ENCODE results near the gene SNX1. TPM values are rescaled to one million over a fixed set of nuclear protein-coding genes. Genes with fewer than 3 reads are reported as not detected.

SNX1 gene
- total and polyA plus RNA-seq, 2 experiments from 2014 or later, result 40.5 to 102 TPM

GRCh38 chr15:64157599-64158125 lies 61.9 kb downstream of the SNX1 start:
- Histone ChIP-seq H2AFZ (no peak overlapping the region), H3K9me2 (ENCODE audit: insufficient read depth) (no peaks in the 10 kb centered on the region), H3K27ac (peak overlapping the region; percentile 26; the same call in 1 of the 2 replicates), H3K9me3 (ENCODE audit: low read depth) (no peaks in the 10 kb centered on the region), H3K4me3 (no peak overlapping the region), H3K79me2 (ENCODE audit: insufficient read depth) (peaks cover 44% of the 10 kb centered on the region), H3K27me3 (replicated peaks; ENCODE audit: insufficient read depth) (peaks cover 3% of the 10 kb centered on the region; the same call in 1 of the 2 replicates), H3K4me2 (ENCODE audit: unreplicated experiment) (no peak overlapping the region), H3F3A (ENCODE audit: insufficient read depth) (peaks cover 79% of the 10 kb centered on the region), H3K36me3 (ENCODE audit: low read depth) (peaks cover 55% of the 10 kb centered on the region), H3K9ac (no peak overlapping the region), H3K4me1 (ENCODE audit: insufficient read depth) (peaks cover 19% of the 10 kb centered on the region), H4K20me1 (ENCODE audit: insufficient read depth) (0 out of 2 replicates have a peak, but pooled peaks cover 11% of the 10 kb centered on the region)
- TF ChIP-seq EZH2 (IDR thresholded peaks at IDR 0.05; ENCODE audit: insufficient read depth, poor library complexity, severe bottlenecking) (no peak), EZH2phosphoT487 (IDR thresholded peaks at IDR 0.05; ENCODE audit: insufficient read depth, low read depth) (no peak)
- no peak for DNase-seq
- 96 to 100% methylated on average over 1 of the region's 1 CpG for WGBS, 2 experiments (ENCODE audit: low coverage in 1 of 2, low lambda C conversion rate in 2 of 2, missing lambda C conversion rate in 2 of 2)
- in situ Hi-C loops (cut with MboI), result no loop called here

GRCh38 chr15:64158363-64159134 lies 62.8 kb downstream of the SNX1 start:
- in situ Hi-C loops (cut with MboI), result no loop called here
- Histone ChIP-seq H3K27ac (peak overlapping the region; percentile 26), H3K27me3 (replicated peaks; ENCODE audit: insufficient read depth) (no peaks in the 10 kb centered on the region), H3K9ac (peak overlapping the region; percentile 91), H3K79me2 (ENCODE audit: insufficient read depth) (peaks cover 44% of the 10 kb centered on the region), H3K36me3 (ENCODE audit: low read depth) (peaks cover 55% of the 10 kb centered on the region), H3K9me3 (ENCODE audit: low read depth) (no peaks in the 10 kb centered on the region), H3K4me2 (ENCODE audit: unreplicated experiment) (no peak overlapping the region), H3K9me2 (ENCODE audit: insufficient read depth) (no peaks in the 10 kb centered on the region), H3K4me1 (ENCODE audit: insufficient read depth) (peaks cover 19% of the 10 kb centered on the region), H3K4me3 (no peak overlapping the region), H2AFZ (no peak overlapping the region), H3F3A (ENCODE audit: insufficient read depth) (peaks cover 79% of the 10 kb centered on the region), H4K20me1 (ENCODE audit: insufficient read depth) (0 out of 2 replicates have a peak, but pooled peaks cover 11% of the 10 kb centered on the region)
- TF ChIP-seq EZH2 (IDR thresholded peaks at IDR 0.05; ENCODE audit: insufficient read depth, poor library complexity, severe bottlenecking), result no peak
- no peak for TF ChIP-seq EZH2phosphoT487 (IDR thresholded peaks at IDR 0.05; ENCODE audit: insufficient read depth, low read depth)
- WGBS, 2 experiments (ENCODE audit: low coverage in 1 of 2, low lambda C conversion rate in 2 of 2, missing lambda C conversion rate in 2 of 2), result 85 to 86% methylated on average over 11 of the region's 11 CpGs
- DNase-seq, result no peak

GRCh38 chr15:64161688-64162477 lies 66.1 kb downstream of the SNX1 start:
- H3K27me3 ChIP-seq (replicated peaks; ENCODE audit: insufficient read depth), result no peaks in the 10 kb centered on the region
- TF ChIP-seq EZH2phosphoT487 (IDR thresholded peaks at IDR 0.05; ENCODE audit: insufficient read depth, low read depth) (no peak), EZH2 (IDR thresholded peaks at IDR 0.05; ENCODE audit: insufficient read depth, poor library complexity, severe bottlenecking) (no peak)
- 24 to 30% methylated on average over 12 of the region's 12 CpGs for WGBS, 2 experiments (ENCODE audit: low coverage in 1 of 2, low lambda C conversion rate in 2 of 2, missing lambda C conversion rate in 2 of 2)
- in situ Hi-C loops (cut with MboI), result no loop called here
- H2AFZ ChIP-seq, result 0 out of 2 replicates have a peak overlapping the region, but pooled peaks have one; percentile 37
- peak overlapping the region; percentile 90 for H3K27ac ChIP-seq
- DNase-seq, result no peak
- peaks cover 82% of the 10 kb centered on the region for H3F3A ChIP-seq (ENCODE audit: insufficient read depth)
- peaks cover 26% of the 10 kb centered on the region for H3K4me1 ChIP-seq (ENCODE audit: insufficient read depth)
- H4K20me1 ChIP-seq (ENCODE audit: insufficient read depth), result 0 out of 2 replicates have a peak, but pooled peaks cover 11% of the 10 kb centered on the region
- peaks cover 40% of the 10 kb centered on the region for H3K36me3 ChIP-seq (ENCODE audit: low read depth)
- peaks cover 44% of the 10 kb centered on the region for H3K79me2 ChIP-seq (ENCODE audit: insufficient read depth)
- H3K9me3 ChIP-seq (ENCODE audit: low read depth), result no peaks in the 10 kb centered on the region
- no peaks in the 10 kb centered on the region for H3K9me2 ChIP-seq (ENCODE audit: insufficient read depth)
- peak overlapping the region; percentile 97 for H3K4me2 ChIP-seq (ENCODE audit: unreplicated experiment)
- H3K9ac ChIP-seq, result peak overlapping the region; percentile 91
- H3K4me3 ChIP-seq, result peak overlapping the region; percentile 81

- Histone ChIP-seq H3K4me1 (ENCODE audit: insufficient read depth) (peaks cover 26% of the 10 kb centered on the region), H3F3A (ENCODE audit: insufficient read depth) (peaks cover 82% of the 10 kb centered on the region), H3K27ac (peak overlapping the region; percentile 90), H3K27me3 (replicated peaks; ENCODE audit: insufficient read depth) (no peaks in the 10 kb centered on the region), H3K36me3 (ENCODE audit: low read depth) (peaks cover 34% of the 10 kb centered on the region), H3K4me3 (peak overlapping the region; percentile 81), H4K20me1 (ENCODE audit: insufficient read depth) (0 out of 2 replicates have a peak, but pooled peaks cover 11% of the 10 kb centered on the region), H3K4me2 (ENCODE audit: unreplicated experiment) (peak overlapping the region; percentile 97), H3K9me3 (ENCODE audit: low read depth) (no peaks in the 10 kb centered on the region), H3K9me2 (ENCODE audit: insufficient read depth) (no peaks in the 10 kb centered on the region), H2AFZ (0 out of 2 replicates have a peak overlapping the region, but pooled peaks have one; percentile 37), H3K9ac (peak overlapping the region; percentile 91), H3K79me2 (ENCODE audit: insufficient read depth) (peaks cover 44% of the 10 kb centered on the region)
- in situ Hi-C loops (cut with MboI), result no loop called here
- WGBS, 2 experiments (ENCODE audit: low coverage in 1 of 2, low lambda C conversion rate in 2 of 2, missing lambda C conversion rate in 2 of 2), result 0 to 4% methylated on average over 14 to 20 of the region's 21 CpGs
- no peak for DNase-seq
- TF ChIP-seq EZH2 (IDR thresholded peaks at IDR 0.05; ENCODE audit: insufficient read depth, poor library complexity, severe bottlenecking) (no peak), EZH2phosphoT487 (IDR thresholded peaks at IDR 0.05; ENCODE audit: insufficient read depth, low read depth) (no peak)
Observed at GRCh38 chr15:64162478-64162868, 66.7 kb downstream of the SNX1 start.
